GM12892 (cell line): ENCODE measurements around the gene SLC30A1.

Experiments used
- DNase-seq: peaks from one replicate; pipeline ENCODE4 v3.0.0; 2011; ENCODE audit not compliant: insufficient read length
- FAIRE-seq: peaks from 2 replicates; lab custom pipeline; 2011; peaks lifted over from hg19 to GRCh38; lab: Jason Lieb, UNC
- POLR2A ChIP-seq: IDR thresholded peaks from 2 replicates; pipeline ENCODE4 v1.6.1; 2011; ENCODE audit warnings: low read depth, low read length, control low read depth
- POLR2AphosphoS5 ChIP-seq: IDR thresholded peaks from 2 replicates; pipeline ENCODE4 v1.6.1; 2011; ENCODE audit warnings: low read depth, low read length, control low read depth
- TAF1 ChIP-seq: IDR thresholded peaks from 2 replicates; pipeline ENCODE4 v1.6.1; 2011; ENCODE audit warnings: low read depth, mild to moderate bottlenecking, control low read depth, low read length, borderline replicate concordance

The SLC30A1 gene

DNA sequence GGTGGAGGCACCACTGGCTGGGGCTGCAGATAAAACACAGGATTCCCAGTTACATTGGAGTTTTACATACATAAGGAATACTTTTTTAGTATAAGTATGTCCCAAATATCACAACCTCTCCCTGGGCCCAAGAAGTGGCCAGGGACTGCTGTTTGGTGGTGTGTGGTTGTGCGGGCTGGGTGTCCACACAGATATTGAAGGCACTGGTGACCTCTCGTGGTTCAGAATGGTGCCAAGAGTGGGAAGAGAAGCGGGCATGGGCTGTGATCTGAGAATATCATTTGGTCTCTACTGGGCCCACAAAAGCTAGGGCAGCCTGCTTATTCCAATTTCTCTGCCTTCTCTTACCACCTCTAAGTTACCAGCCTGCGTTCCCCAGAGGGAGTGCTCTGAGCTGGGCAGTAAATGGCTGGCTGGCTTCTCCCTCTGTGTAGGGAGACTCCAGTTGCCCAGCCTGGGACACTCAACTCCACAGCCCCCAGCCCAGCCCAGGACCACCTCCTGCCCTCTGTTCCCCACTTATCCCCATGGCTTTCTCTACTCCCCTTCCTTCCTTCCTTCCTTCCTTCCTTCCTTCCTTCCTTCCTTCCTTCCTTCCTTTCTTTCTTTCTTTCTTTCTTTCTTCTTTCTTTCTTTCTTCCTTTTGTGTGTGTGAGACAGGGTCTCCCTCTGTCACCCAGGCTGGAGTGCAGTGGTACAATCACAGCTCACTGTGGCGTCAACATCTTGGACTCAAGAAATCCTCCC is 44.2 kb downstream of the SLC30A1 start:
- no peak for TF ChIP-seq TAF1
- no peak for TF ChIP-seq POLR2AphosphoS5
- no peak for TF ChIP-seq POLR2A
- DNase-seq: no peak
- FAIRE-seq: no peak

GRCh38 chr1:211532088-211532444 is 46.9 kb downstream of the SLC30A1 start:
- TF ChIP-seq POLR2A: no peak
- no peak for TF ChIP-seq TAF1
- TF ChIP-seq POLR2AphosphoS5: no peak
- FAIRE-seq (no peak), DNase-seq (no peak)

GRCh38 chr1:211531194-211532087 is 47.5 kb downstream of the SLC30A1 start:
- TF ChIP-seq POLR2AphosphoS5 (no peak), POLR2A (no peak), TAF1 (no peak)
- FAIRE-seq: no peak
- no peak for DNase-seq

DNA sequence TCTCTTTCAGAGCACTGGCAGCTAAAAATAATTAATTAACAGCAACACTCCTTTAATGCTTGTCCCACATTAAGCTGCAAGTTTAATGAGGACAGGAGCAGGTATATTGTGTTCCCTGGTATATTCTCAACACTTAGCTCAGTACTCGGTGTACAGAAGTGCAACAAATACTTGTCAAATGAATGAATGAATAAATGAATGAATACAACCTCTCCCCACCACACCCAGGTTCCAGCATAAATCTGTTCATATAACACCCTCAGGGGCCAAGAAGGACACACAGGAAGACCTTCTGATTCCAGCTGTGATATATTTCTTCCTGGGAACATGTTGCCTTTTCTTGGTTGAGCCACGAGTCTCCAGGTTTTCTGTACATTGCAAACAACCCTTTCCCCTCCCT is 48.9 kb downstream of the SLC30A1 start:
- DNase-seq: no peak
- no peak for TF ChIP-seq TAF1
- no peak for TF ChIP-seq POLR2A
- no peak for FAIRE-seq

DNA sequence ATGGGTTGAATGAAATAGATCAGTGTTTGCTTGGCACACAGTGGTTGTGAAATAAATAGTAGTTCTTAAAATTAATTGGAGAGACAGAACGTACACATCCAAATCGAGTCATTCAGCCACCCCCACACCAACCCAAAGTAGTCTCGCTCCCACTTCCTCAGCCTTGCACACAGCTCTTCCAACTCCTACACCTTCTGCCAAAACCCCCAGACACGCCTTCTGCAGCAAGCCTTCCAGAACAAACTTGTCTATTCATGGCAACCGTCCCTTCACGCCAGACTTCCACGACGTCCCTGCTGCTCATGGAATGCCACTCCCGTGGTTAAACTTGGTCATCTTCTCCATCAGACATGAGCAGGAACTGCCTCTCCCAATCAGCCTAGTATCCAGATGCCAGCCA is 49.5 kb downstream of the SLC30A1 start:
- FAIRE-seq (no peak), DNase-seq (no peak)
- TF ChIP-seq POLR2A: no peak
- TF ChIP-seq TAF1: no peak
- TF ChIP-seq POLR2AphosphoS5: no peak

- DNase-seq (no peak), FAIRE-seq (no peak)
- TF ChIP-seq POLR2AphosphoS5 (no peak), POLR2A (no peak), TAF1 (no peak)
These were observed 50.0 kb downstream of the SLC30A1 start for GRCh38 chr1:211529011-211529410.

DNA sequence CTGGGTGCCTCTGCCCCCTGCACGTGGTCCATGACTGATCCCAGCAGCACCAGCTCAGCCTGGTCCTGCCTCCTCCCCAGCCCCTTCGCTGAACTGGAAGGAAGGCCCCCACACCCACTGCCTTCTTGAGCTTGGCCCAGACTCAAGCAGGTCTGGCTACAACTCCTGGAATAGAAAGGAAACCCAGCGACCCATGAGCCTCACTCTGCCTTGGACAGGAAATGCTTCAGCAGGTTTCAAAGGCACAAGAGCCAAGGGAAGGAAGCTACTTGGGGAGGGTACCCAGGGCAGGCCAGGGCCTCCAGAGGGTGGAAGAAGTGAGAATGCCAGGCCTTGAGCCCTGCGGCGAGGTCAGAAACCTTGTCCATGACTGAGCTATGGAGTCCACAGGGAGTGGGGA is 51.1 kb downstream of the SLC30A1 start:
- DNase-seq: no peak
- FAIRE-seq: no peak
- TF ChIP-seq TAF1 (no peak), POLR2AphosphoS5 (no peak), POLR2A (no peak)

DNA sequence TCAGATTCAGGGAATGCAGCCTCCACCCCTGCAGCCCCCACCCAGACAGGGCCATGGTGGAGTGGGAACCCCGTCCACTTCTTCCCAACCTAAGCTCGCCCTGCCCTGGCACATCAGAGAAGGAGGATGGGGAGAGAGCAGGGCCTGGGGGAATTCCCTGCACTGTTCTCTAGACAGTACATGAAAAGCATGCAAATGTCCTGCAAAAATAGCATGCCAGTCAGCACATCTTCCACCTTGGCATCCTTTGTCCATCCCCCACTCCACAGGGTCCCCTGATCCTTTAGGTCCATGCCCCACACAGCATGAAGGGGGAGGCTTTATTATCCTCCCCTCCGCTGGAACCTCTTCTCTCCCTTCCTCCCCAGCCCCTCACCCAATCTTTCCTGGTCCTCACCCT is 52.0 kb downstream of the SLC30A1 start:
- FAIRE-seq (peak; percentile 89), DNase-seq (peak; percentile 56)
- TF ChIP-seq TAF1: no peak
- no peak for TF ChIP-seq POLR2A

DNA sequence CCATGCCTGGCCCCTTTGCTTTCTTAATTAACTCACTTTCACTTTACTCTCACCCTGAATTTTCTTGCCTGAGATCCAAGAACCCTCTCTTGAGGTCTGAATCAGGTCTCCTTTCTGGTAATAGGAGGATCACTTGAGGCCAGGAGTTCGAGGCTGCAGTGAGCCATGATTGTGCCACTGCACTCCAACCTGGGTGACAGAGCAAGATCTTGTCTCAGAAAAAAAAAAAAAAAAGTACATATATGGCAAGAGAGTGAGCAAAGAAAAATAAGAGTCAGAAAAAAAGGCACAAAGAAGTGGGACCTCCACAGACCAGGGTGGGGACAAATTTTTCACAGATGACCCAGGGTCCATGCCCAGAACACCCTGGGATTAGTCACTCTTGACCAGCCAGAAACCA is 52.9 kb downstream of the SLC30A1 start:
- TF ChIP-seq TAF1: no peak
- TF ChIP-seq POLR2AphosphoS5: no peak
- TF ChIP-seq POLR2A: no peak
- FAIRE-seq (no peak), DNase-seq (no peak)

DNA sequence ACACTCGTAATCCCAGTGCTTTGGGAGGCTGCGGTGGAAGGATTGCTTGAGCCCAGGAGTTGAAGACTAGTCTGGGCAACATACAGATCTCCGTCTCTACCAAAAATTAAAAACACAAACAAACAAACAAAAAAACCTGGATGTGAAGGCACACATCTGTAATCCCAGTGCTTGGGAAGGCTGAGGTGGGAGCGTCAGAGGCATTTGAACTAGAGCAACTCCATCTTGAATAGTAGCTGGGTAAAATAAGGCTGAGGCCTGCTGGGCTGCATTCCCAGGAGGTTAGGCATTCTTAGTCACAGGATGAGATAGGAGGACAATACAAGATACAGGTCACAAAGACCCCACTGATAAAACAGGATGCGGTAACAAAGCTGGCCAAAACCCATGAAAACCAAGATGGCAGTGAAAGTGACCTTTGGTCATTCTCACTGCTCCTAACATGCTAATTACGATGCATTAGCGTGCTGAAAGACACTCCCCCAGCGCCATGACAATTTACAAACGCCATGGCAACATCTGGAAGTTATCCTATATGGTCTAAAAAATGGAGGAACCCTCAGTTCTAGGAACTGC is 53.8 kb downstream of the SLC30A1 start:
- no peak for DNase-seq
- no peak for FAIRE-seq
- TF ChIP-seq TAF1 (no peak), POLR2A (no peak), POLR2AphosphoS5 (no peak)

DNA sequence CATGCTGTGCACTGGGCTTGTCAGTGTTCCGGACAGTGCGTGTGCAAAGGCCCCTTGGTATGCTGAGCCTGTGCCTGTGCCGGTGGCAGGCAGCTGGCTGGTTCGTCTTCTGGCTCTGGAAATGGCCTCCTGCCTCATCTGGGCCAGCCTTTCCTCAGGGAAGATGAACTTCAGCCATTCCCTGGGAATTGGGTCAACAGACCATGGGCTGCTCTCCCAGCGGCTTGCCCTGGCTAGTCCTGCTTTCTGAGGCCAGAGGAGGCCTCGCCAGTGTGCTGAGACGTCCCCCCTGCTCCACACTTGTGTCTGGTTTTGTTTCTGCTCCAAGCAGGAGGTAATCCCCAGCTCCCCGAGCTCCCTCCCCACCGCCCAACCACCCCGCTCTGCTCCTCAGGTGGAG is 54.4 kb downstream of the SLC30A1 start:
- no peak for FAIRE-seq
- TF ChIP-seq TAF1 (no peak), POLR2AphosphoS5 (no peak), POLR2A (no peak)
- DNase-seq: no peak

GRCh38 chr1:211522804-211523203 is 56.2 kb downstream of the SLC30A1 start:
- DNase-seq: no peak
- no peak for FAIRE-seq
- TF ChIP-seq POLR2AphosphoS5 (no peak), TAF1 (no peak)
